Amniotic stem cell (primary cell): Measurements from ENCODE around the gene CTCF.

Experiments used
- DNase-seq: peaks from one replicate; lab custom pipeline; 2025; lab: John Stamatoyannopoulos, UW

Gene CTCF

GRCh38 chr16:67653128-67653788 lies 90.9 kb downstream of the CTCF start:
- no peak for DNase-seq

GRCh38 chr16:67653789-67654402 lies 91.6 kb downstream of the CTCF start:
- DNase-seq: no peak

- DNase-seq: no peak
Observed at GRCh38 chr16:67654403-67654911, 92.1 kb downstream of the CTCF start.

- DNase-seq: no peak
Observed at GRCh38 chr16:67655363-67655762, 93.0 kb downstream of the CTCF start.

GRCh38 chr16:67656344-67657016 lies 94.2 kb downstream of the CTCF start:
- no peak for DNase-seq

GRCh38 chr16:67657017-67657608 lies 94.8 kb downstream of the CTCF start:
- no peak for DNase-seq

- DNase-seq: no peak
Observed at GRCh38 chr16:67657751-67658518, 95.6 kb downstream of the CTCF start.

GRCh38 chr16:67658849-67659674 lies 96.7 kb downstream of the CTCF start:
- DNase-seq: no peak

- DNase-seq: peak; percentile 65
Observed at GRCh38 chr16:67659675-67660563, 97.6 kb downstream of the CTCF start, which contains the start of gene ACD. ACD (minus strand) TSS chr16:67660260; CDS start chr16:67660220, 40 bp downstream.

GRCh38 chr16:67660564-67661028 lies 98.3 kb downstream of the CTCF start, which contains the start of gene PARD6A:
PARD6A (plus strand) TSS chr16:67660960; CDS start chr16:67661039, 79 bp downstream.
- DNase-seq: peak; percentile 92

- no peak for DNase-seq
Observed at GRCh38 chr16:67661101-67661761, 98.9 kb downstream of the CTCF start.

- no peak for DNase-seq
Observed at GRCh38 chr16:67661886-67662652, 99.7 kb downstream of the CTCF start.

- DNase-seq: no peak
Observed at GRCh38 chr16:67662653-67663010, 100.3 kb downstream of the CTCF start.

GRCh38 chr16:67663151-67663876 lies 101.0 kb downstream of the CTCF start:
- no peak for DNase-seq

GRCh38 chr16:67663877-67664222 lies 101.5 kb downstream of the CTCF start:
- no peak for DNase-seq

GRCh38 chr16:67664258-67664657 lies 101.9 kb downstream of the CTCF start:
- DNase-seq: no peak

GRCh38 chr16:67664871-67665270 lies 102.5 kb downstream of the CTCF start:
- no peak for DNase-seq

- DNase-seq: no peak
Observed at GRCh38 chr16:67665598-67665997, 103.3 kb downstream of the CTCF start.
